NCI-H2171 treated with DMSO at 0.1 percent for 48 hours (cell line): ENCODE results near the gene AQP3.
"Not testable (repeated sequence)": the region's sequence is repeated elsewhere in the genome, so short reads cannot be mapped to it uniquely, and the experiment has no call there.

Experiments used
- DNase-seq: peaks from one replicate; lab custom pipeline; 2025; lab: John Stamatoyannopoulos, UW

The AQP3 gene

GRCh38 chr9:33446946-33447798 lies at the start of gene AQP3:
Gene AQP3, minus strand, starts transcription at chr9:33447593. Its CDS starts 63 bp downstream, at chr9:33447530.
- peak; percentile 66 for DNase-seq

- DNase-seq: not testable (repeated sequence)
Observed at GRCh38 chr9:33493819-33494218, 46.4 kb upstream of the AQP3 start.

- no peak for DNase-seq
Observed at GRCh38 chr9:33489066-33489465, 41.7 kb upstream of the AQP3 start.

GRCh38 chr9:33485312-33485711 lies 37.9 kb upstream of the AQP3 start:
- not testable (repeated sequence) for DNase-seq

GRCh38 chr9:33480976-33481375 lies 33.6 kb upstream of the AQP3 start:
- DNase-seq: no peak

GRCh38 chr9:33480106-33480505 lies 32.7 kb upstream of the AQP3 start:
- DNase-seq: no peak

- DNase-seq: no peak
Observed at GRCh38 chr9:33476503-33476902, 29.1 kb upstream of the AQP3 start.

- no peak for DNase-seq
Observed at GRCh38 chr9:33475357-33475756, 28.0 kb upstream of the AQP3 start.

GRCh38 chr9:33473643-33474352 lies 26.4 kb upstream of the AQP3 start, which contains the start of gene NOL6:
Gene NOL6, minus strand, starts transcription at chr9:33473924. Its CDS starts 82 bp downstream, at chr9:33473842.
- DNase-seq: peak; percentile 94

- DNase-seq: no peak
Observed at GRCh38 chr9:33472881-33473615, 25.7 kb upstream of the AQP3 start.

GRCh38 chr9:33472171-33472880 lies 24.9 kb upstream of the AQP3 start:
- DNase-seq: no peak

- DNase-seq: no peak
Observed at GRCh38 chr9:33471361-33471760, 24.0 kb upstream of the AQP3 start.

GRCh38 chr9:33469891-33470290 lies 22.5 kb upstream of the AQP3 start:
- DNase-seq: no peak

- DNase-seq: no peak
Observed at GRCh38 chr9:33468797-33469621, 21.6 kb upstream of the AQP3 start.

- no peak for DNase-seq
Observed at GRCh38 chr9:33468215-33468730, 20.9 kb upstream of the AQP3 start.

GRCh38 chr9:33467526-33467925 lies 20.1 kb upstream of the AQP3 start:
- DNase-seq: no peak

GRCh38 chr9:33466565-33467495 lies 19.4 kb upstream of the AQP3 start:
- DNase-seq: no peak

GRCh38 chr9:33465596-33466564 lies 18.5 kb upstream of the AQP3 start:
- no peak for DNase-seq
